Dedifferentiated amniotic fluid mesenchymal stem cell (primary cell): Measurements from ENCODE around the gene ZNF766.
"Not testable (repeated sequence)": the region's sequence is repeated elsewhere in the genome, so short reads cannot be mapped to it uniquely, and the experiment has no call there.

ENCODE experiments used
- DNase-seq: peaks from one replicate; pipeline ENCODE4 v3.0.0-alpha.2; 2016; ENCODE audit errors: extremely low spot score

The ZNF766 gene

GRCh38 chr19:52269338-52270261 is at the start of gene ZNF766:
ZNF766 (plus strand) TSS chr19:52269587; CDS start chr19:52269614, 27 bp downstream.
- DNase-seq = peak; percentile 92

- no peak for DNase-seq
Measured at GRCh38 chr19:52219611-52220010, 49.8 kb upstream of the ZNF766 start.

GRCh38 chr19:52221031-52221430 is 48.4 kb upstream of the ZNF766 start:
- DNase-seq = no peak

- DNase-seq = no peak
Measured at GRCh38 chr19:52221831-52222375, 47.5 kb upstream of the ZNF766 start.

GRCh38 chr19:52224211-52224610 is 45.2 kb upstream of the ZNF766 start:
- no peak for DNase-seq

- DNase-seq = no peak
Measured at GRCh38 chr19:52226652-52227051, 42.7 kb upstream of the ZNF766 start.

- no peak for DNase-seq
Measured at GRCh38 chr19:52227196-52227940, 42.0 kb upstream of the ZNF766 start.

GRCh38 chr19:52227980-52228379 is 41.4 kb upstream of the ZNF766 start:
- no peak for DNase-seq

- no peak for DNase-seq
Measured at GRCh38 chr19:52229524-52229923, 39.9 kb upstream of the ZNF766 start.

- no peak for DNase-seq
Measured at GRCh38 chr19:52230685-52231084, 38.7 kb upstream of the ZNF766 start.

GRCh38 chr19:52231154-52231910 is 38.1 kb upstream of the ZNF766 start:
- no peak for DNase-seq

GRCh38 chr19:52234406-52234805 is 35.0 kb upstream of the ZNF766 start:
- no peak for DNase-seq

- no peak for DNase-seq
Measured at GRCh38 chr19:52237197-52237596, 32.2 kb upstream of the ZNF766 start.

- peak; percentile 74 for DNase-seq
Measured at GRCh38 chr19:52237771-52238400, 31.5 kb upstream of the ZNF766 start.

GRCh38 chr19:52244021-52244420 is 25.4 kb upstream of the ZNF766 start:
- no peak for DNase-seq

GRCh38 chr19:52248241-52248640 is 21.1 kb upstream of the ZNF766 start:
- peak; percentile 36 for DNase-seq

GRCh38 chr19:52258426-52258825 is 11.0 kb upstream of the ZNF766 start:
- no peak for DNase-seq

GRCh38 chr19:52265556-52265955 is 3.8 kb upstream of the ZNF766 start:
- not testable (repeated sequence) for DNase-seq

GRCh38 chr19:52270266-52270885 is 989 bp downstream of the ZNF766 start:
- no peak for DNase-seq

GRCh38 chr19:52273301-52273700 is 3.9 kb downstream of the ZNF766 start:
- no peak for DNase-seq

- no peak for DNase-seq
Measured at GRCh38 chr19:52274191-52274590, 4.8 kb downstream of the ZNF766 start.
